ENCODE data around the gene EIF5B. TPM values are rescaled to one million over a fixed set of nuclear protein-coding genes. Genes with fewer than 3 reads are reported as not detected.

The EIF5B gene
- polyA plus RNA-seq, 1 donor from 2014 or later, result 8.0 TPM

DNA sequence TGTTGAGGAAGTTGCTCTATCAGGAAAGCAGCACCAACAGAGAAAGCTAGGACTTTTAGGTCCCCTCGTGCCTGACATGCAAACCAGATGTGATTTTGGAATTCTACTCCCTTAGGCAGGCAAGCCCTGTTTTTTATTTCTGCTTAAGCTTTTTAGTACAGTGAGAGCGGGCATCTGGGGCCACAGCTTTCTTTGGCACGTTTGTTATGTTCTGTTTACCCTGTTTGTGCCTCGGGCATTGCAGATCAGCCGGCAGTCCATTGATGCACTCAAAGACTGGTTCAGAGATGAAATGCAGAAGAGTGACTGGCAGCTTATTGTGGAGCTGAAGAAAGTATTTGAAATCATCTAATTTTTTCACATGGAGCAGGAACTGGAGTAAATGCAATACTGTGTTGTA, 61.9 kb downstream of the EIF5B start:
- H3K79me2 ChIP-seq (replicated peaks; ENCODE audit: insufficient read depth, low read length), result no peaks in the 10 kb centered on the region
- H2AFZ ChIP-seq (ENCODE audit: low read depth, low read length), result no peak overlapping the region
- H3K27ac ChIP-seq (ENCODE audit: low read length), result no peak overlapping the region
- TF ChIP-seq CTCF (IDR thresholded peaks at IDR 0.05; ENCODE audit: poor library complexity, severe bottlenecking) (no peak), MXI1 (conservative IDR thresholded peaks at IDR 0.05; ENCODE audit: poor library complexity, severe bottlenecking) (no peak), SMC3 (conservative IDR thresholded peaks at IDR 0.05; ENCODE audit: poor library complexity) (no peak), RAD21 (conservative IDR thresholded peaks at IDR 0.05) (no peak), EZH2 (IDR thresholded peaks at IDR 0.05; ENCODE audit: borderline replicate concordance, insufficient read depth, low read length, poor library complexity, severe bottlenecking) (no peak)
- TF ChIP-seq, protein P1, sequence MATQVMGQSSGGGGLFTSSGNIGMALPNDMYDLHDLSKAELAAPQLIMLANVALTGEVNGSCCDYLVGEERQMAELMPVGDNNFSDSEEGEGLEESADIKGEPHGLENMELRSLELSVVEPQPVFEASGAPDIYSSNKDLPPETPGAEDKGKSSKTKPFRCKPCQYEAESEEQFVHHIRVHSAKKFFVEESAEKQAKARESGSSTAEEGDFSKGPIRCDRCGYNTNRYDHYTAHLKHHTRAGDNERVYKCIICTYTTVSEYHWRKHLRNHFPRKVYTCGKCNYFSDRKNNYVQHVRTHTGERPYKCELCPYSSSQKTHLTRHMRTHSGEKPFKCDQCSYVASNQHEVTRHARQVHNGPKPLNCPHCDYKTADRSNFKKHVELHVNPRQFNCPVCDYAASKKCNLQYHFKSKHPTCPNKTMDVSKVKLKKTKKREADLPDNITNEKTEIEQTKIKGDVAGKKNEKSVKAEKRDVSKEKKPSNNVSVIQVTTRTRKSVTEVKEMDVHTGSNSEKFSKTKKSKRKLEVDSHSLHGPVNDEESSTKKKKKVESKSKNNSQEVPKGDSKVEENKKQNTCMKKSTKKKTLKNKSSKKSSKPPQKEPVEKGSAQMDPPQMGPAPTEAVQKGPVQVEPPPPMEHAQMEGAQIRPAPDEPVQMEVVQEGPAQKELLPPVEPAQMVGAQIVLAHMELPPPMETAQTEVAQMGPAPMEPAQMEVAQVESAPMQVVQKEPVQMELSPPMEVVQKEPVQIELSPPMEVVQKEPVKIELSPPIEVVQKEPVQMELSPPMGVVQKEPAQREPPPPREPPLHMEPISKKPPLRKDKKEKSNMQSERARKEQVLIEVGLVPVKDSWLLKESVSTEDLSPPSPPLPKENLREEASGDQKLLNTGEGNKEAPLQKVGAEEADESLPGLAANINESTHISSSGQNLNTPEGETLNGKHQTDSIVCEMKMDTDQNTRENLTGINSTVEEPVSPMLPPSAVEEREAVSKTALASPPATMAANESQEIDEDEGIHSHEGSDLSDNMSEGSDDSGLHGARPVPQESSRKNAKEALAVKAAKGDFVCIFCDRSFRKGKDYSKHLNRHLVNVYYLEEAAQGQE (IDR thresholded peaks at IDR 0.05; ENCODE audit: borderline replicate concordance), result no peak
- no peaks in the 10 kb centered on the region for H3K9me3 ChIP-seq (ENCODE audit: low read length)
- H3K4me2 ChIP-seq (ENCODE audit: low read length), result no peak overlapping the region
- H3K9ac ChIP-seq (ENCODE audit: low read length), result no peak overlapping the region
- no peaks in the 10 kb centered on the region for H3K27me3 ChIP-seq (ENCODE audit: insufficient read depth, low read depth, low read length)
- H3F3A ChIP-seq (ENCODE audit: insufficient read depth, low read length, poor library complexity, severe bottlenecking), result no peaks in the 10 kb centered on the region
- peaks cover 24% of the 10 kb centered on the region for H3K36me3 ChIP-seq (ENCODE audit: insufficient read depth, low read length)
- no peaks in the 10 kb centered on the region for H4K20me1 ChIP-seq (ENCODE audit: insufficient read depth)
- H3K4me3 ChIP-seq (ENCODE audit: low read length), result no peak overlapping the region
- no peaks in the 10 kb centered on the region for H3K9me2 ChIP-seq (ENCODE audit: insufficient read depth, low read length)

DNA sequence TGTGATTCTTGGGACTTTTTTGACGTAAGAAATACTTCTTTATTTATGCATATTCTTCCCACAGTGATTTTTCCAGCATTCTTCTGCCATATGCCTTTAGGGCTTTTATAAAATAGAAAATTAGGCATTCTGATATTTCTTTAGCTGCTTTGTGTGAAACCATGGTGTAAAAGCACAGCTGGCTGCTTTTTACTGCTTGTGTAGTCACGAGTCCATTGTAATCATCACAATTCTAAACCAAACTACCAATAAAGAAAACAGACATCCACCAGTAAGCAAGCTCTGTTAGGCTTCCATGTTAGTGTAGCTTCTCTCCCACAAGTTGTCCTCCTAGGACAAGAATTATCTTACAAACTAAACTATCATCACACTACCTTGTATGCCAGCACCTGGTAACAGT, 62.6 kb downstream of the EIF5B start:
- H3K27ac ChIP-seq (ENCODE audit: low read length), result no peak overlapping the region
- H4K20me1 ChIP-seq (ENCODE audit: insufficient read depth), result no peaks in the 10 kb centered on the region
- H3K27me3 ChIP-seq (ENCODE audit: insufficient read depth, low read depth, low read length), result no peaks in the 10 kb centered on the region
- H3K9me2 ChIP-seq (ENCODE audit: insufficient read depth, low read length), result no peaks in the 10 kb centered on the region
- no peaks in the 10 kb centered on the region for H3K79me2 ChIP-seq (replicated peaks; ENCODE audit: insufficient read depth, low read length)
- no peaks in the 10 kb centered on the region for H3K9me3 ChIP-seq (ENCODE audit: low read length)
- peaks cover 20% of the 10 kb centered on the region for H3K36me3 ChIP-seq (ENCODE audit: insufficient read depth, low read length)
- H3K4me2 ChIP-seq (ENCODE audit: low read length), result no peak overlapping the region
- H3K4me3 ChIP-seq (ENCODE audit: low read length), result no peak overlapping the region
- no peak overlapping the region for H2AFZ ChIP-seq (ENCODE audit: low read depth, low read length)
- H3F3A ChIP-seq (ENCODE audit: insufficient read depth, low read length, poor library complexity, severe bottlenecking), result no peaks in the 10 kb centered on the region
- no peak for TF ChIP-seq CTCF (IDR thresholded peaks at IDR 0.05; ENCODE audit: poor library complexity, severe bottlenecking)
- TF ChIP-seq, protein P1 (IDR thresholded peaks at IDR 0.05; ENCODE audit: borderline replicate concordance), result no peak
- no peak for TF ChIP-seq MXI1 (conservative IDR thresholded peaks at IDR 0.05; ENCODE audit: poor library complexity, severe bottlenecking)
- no peak for TF ChIP-seq TAF1 (IDR thresholded peaks at IDR 0.05; ENCODE audit: low read depth)
- no peak for TF ChIP-seq EP300 (conservative IDR thresholded peaks at IDR 0.05; ENCODE audit: poor library complexity, severe bottlenecking)
- TF ChIP-seq EZH2 (IDR thresholded peaks at IDR 0.05; ENCODE audit: borderline replicate concordance, insufficient read depth, low read length, poor library complexity, severe bottlenecking), result no peak
- TF ChIP-seq RAD21 (conservative IDR thresholded peaks at IDR 0.05), result no peak
- no peak for TF ChIP-seq SMC3 (conservative IDR thresholded peaks at IDR 0.05; ENCODE audit: poor library complexity)
- TF ChIP-seq POLR2AphosphoS5 (IDR thresholded peaks at IDR 0.05), result no peak
- H3K9ac ChIP-seq (ENCODE audit: low read length), result no peak overlapping the region
